Loucy (cell line): ENCODE measurements around the gene USHBP1.

Source experiments
- EZH2phosphoT487 ChIP-seq: fragments of 200-600 bp; IDR thresholded peaks from 2 replicates; pipeline ENCODE4 v1.6.1; 2018; ENCODE audit warnings: antibody characterized with exemption, mild to moderate bottlenecking, moderate library complexity, borderline replicate concordance
- TF ChIP-seq, protein P1 (sequence below): fragments of 200-600 bp; sonication (generic); conservative IDR thresholded peaks from 2 replicates; pipeline ENCODE4 v1.5.1; 2014; ENCODE audit warnings: mild to moderate bottlenecking, antibody characterized with exemption, low read length

DNA sequence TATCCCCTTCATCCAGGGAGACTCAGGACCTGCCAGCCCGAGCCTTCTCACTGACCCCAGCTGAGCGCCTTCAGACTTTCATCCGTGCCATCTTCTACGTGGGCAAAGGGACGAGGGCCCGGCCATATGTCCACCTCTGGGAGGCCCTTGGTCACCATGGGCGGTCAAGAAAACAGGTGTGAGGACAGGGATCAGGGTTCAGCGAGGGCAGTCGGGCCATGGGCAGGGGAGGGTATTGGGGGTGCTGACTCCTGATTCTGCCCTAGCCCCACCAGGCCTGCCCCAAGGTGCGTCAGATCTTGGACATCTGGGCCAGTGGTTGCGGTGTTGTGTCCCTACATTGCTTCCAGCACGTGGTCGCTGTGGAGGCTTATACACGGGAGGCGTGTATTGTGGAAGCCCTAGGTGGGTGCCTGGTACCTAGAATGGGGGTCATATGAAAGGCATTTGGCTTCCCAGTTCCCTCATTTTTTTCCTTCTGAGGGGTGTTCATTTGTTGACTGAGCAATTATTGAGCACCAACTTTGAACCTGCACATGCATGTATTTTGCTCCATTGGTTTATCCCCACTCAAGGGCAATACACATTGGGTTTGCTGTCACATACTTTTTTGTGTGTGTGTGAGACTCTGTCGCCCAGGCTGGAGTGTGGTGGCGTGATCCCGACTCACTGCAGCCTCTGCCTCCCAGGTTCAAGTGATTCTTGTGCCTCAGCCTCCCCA, 21.0 kb upstream of the USHBP1 start:
- TF ChIP-seq, protein P1, sequence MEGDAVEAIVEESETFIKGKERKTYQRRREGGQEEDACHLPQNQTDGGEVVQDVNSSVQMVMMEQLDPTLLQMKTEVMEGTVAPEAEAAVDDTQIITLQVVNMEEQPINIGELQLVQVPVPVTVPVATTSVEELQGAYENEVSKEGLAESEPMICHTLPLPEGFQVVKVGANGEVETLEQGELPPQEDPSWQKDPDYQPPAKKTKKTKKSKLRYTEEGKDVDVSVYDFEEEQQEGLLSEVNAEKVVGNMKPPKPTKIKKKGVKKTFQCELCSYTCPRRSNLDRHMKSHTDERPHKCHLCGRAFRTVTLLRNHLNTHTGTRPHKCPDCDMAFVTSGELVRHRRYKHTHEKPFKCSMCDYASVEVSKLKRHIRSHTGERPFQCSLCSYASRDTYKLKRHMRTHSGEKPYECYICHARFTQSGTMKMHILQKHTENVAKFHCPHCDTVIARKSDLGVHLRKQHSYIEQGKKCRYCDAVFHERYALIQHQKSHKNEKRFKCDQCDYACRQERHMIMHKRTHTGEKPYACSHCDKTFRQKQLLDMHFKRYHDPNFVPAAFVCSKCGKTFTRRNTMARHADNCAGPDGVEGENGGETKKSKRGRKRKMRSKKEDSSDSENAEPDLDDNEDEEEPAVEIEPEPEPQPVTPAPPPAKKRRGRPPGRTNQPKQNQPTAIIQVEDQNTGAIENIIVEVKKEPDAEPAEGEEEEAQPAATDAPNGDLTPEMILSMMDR: no peak
- no peak for TF ChIP-seq EZH2phosphoT487
